Measurements from ENCODE around the gene RPS5.

GRCh38 chr19:58385313-58385890 lies 1.7 kb upstream of the RPS5 start:
- TF ChIP-seq, protein P1, sequence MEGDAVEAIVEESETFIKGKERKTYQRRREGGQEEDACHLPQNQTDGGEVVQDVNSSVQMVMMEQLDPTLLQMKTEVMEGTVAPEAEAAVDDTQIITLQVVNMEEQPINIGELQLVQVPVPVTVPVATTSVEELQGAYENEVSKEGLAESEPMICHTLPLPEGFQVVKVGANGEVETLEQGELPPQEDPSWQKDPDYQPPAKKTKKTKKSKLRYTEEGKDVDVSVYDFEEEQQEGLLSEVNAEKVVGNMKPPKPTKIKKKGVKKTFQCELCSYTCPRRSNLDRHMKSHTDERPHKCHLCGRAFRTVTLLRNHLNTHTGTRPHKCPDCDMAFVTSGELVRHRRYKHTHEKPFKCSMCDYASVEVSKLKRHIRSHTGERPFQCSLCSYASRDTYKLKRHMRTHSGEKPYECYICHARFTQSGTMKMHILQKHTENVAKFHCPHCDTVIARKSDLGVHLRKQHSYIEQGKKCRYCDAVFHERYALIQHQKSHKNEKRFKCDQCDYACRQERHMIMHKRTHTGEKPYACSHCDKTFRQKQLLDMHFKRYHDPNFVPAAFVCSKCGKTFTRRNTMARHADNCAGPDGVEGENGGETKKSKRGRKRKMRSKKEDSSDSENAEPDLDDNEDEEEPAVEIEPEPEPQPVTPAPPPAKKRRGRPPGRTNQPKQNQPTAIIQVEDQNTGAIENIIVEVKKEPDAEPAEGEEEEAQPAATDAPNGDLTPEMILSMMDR (IDR thresholded peaks at IDR 0.05): no peak
- TF ChIP-seq ZFX (IDR thresholded peaks at IDR 0.05; ENCODE audit: borderline replicate concordance): no peak
